GM18511 (cell line): ENCODE measurements around the gene POLG2.
"Not testable (repeated sequence)": the region's sequence is repeated elsewhere in the genome, so short reads cannot be mapped to it uniquely, and the experiment has no call there.

Experiments used
- ATAC-seq: cut with Tn5 transposase; IDR thresholded peaks from one replicate; pipeline ENCODE4 v1.9.1; 2021; ENCODE audit warnings: mild to moderate bottlenecking, moderate library complexity; ENCODE audit not compliant: unreplicated experiment

The POLG2 gene

GRCh38 chr17:64506201-64506575 is 9.3 kb upstream of the POLG2 start, which contains the start of gene DDX5:
Gene DDX5 (minus strand): TSS chr17:64506289. CDS start chr17:64506119, 170 bp downstream.
- peak; percentile 75 for ATAC-seq

- peak; percentile 26 for ATAC-seq
Measured at GRCh38 chr17:64505340-64506200, 8.7 kb upstream of the POLG2 start.

GRCh38 chr17:64504769-64505339 is 8.0 kb upstream of the POLG2 start:
- no peak for ATAC-seq

- no peak for ATAC-seq
Measured at GRCh38 chr17:64503821-64504768, 7.2 kb upstream of the POLG2 start.

- ATAC-seq = no peak
Measured at GRCh38 chr17:64503341-64503740, 6.5 kb upstream of the POLG2 start.

- no peak for ATAC-seq
Measured at GRCh38 chr17:64502809-64503208, 6.0 kb upstream of the POLG2 start.

DNA sequence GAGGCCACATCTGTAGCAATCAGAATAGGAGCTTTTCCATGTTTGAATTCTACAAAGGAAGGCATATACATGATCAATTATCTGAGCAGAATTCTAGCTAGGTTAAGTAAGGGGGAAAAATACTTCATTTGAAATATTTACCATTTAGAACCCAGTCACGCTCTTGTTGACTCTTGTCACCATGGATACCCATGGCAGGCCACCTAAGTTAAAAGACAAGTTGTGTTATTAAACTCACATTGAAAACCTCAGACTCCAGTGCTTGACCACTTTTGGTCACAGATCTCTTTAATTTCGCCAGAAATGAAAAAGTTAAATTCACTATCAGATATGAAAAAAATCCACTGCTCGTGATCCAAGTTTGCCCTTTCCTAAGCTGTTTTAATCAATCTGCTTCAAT is 5.2 kb upstream of the POLG2 start:
- no peak for ATAC-seq

- no peak for ATAC-seq
Measured at GRCh38 chr17:64500862-64501765, 4.3 kb upstream of the POLG2 start.

GRCh38 chr17:64500487-64500859 is 3.6 kb upstream of the POLG2 start:
- ATAC-seq = no peak

DNA sequence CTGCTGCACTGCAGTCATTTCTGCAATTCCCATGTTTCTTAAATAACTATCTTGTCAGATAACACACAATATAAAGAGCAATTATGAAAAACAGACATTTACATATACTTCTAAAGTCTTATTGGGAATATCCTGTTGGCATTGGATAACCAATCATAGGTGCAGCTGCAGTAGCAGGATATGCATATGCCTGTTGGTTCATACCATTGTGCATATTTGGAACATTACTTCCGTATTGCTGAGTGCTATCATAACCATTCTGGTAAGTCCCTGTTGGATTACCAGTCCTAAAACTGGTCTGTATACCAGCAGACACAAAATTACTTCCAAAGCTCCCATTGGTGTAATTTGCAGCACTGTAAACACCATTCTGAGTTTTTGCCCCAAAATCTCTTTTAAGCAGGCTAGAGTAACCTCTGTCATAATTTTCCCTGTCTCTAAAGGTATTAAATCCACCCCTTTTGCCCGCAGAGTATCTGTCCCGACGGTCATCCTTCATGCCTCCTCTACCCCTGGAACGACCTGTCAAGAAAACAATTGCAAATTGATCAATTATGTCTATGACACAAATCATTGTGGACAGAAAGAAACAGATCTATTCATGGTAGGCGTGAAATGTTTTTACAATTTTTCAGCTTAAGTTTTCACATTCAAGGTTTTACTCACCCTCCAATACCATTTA is 3.1 kb upstream of the POLG2 start:
- ATAC-seq = no peak

GRCh38 chr17:64498308-64499203 is 1.7 kb upstream of the POLG2 start:
- no peak for ATAC-seq

GRCh38 chr17:64497565-64498035 is 746 bp upstream of the POLG2 start:
- ATAC-seq = no peak

- no peak for ATAC-seq
Measured at GRCh38 chr17:64496348-64496785, 487 bp downstream of the POLG2 start.

DNA sequence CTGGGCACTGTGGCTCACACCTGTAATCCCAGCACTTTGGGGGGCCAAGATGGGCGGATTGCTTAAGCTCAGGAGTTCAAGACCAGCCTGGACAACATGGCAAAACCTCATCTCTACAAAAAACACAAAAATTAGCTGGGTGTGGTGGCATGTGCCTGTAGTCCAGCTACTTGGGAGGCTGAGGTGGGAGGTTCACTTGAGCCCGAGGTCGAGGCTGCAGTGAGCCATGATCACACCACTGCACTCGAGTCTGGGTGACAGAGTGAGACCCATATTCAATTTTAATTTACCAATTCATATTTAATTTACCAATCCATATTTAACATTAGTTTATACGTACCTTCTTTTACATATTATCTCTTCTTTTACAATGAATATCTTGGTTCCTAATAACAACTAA is 1.6 kb downstream of the POLG2 start:
- not testable (repeated sequence) for ATAC-seq

DNA sequence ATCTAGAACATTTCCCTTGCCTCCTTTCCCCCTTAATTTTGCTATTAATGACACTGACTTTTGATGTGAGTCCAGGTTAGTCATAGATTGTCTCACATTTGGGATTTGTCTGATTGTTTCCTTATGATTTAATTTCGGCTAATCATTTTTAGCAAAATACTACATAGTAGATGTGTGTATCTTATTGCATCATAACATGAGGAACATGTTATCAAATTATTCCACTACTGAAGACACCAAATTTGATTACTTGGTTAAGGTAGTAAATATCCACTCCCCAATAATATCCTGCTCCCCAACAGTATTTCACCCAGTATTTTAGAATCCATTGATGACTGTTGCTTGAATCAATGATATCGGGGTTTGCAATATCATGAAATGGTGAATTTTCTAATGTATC is 2.7 kb downstream of the POLG2 start:
- no peak for ATAC-seq

DNA sequence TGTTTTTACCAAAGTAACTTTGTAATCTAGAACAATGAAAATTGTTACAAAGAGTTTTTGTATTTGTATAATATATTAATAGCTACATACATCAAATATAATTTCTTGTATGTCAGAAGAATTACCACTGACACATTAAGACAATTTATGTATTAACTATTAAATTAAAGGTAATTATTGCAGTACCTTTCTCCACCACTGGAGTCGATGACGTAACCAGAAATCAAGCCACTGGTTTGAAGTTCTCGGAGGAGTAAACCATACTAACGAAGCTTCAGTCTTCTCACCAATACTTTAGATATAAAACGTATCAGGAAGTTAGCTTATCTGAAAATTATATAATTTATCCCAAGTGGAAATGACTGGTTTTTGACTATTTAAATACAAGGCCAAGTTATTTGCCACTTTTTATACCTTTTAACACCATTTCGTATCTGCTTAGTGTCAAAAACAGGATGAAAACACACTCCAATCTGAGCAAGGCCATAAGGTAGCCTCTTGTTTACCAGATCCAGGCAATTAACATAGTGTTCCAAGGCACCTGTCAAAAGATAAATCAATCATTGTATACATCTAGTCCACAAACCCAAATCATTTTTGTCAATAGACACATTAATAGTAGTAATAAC is 4.3 kb downstream of the POLG2 start:
- no peak for ATAC-seq

GRCh38 chr17:64491994-64492393 is 4.9 kb downstream of the POLG2 start:
- ATAC-seq = no peak
